Limb (tissue), 2 donors: ENCODE results near the gene PAEP.

Source experiments
- DNase-seq, 2 donors: peaks; one replicate each; pipeline ENCODE4 v3.0.0-alpha.2; 2016; ENCODE audit errors: extremely low spot score in 2 of 2

PAEP gene

GRCh38 chr9:135574943-135575342, 13.4 kb downstream of the PAEP start:
- no peak for DNase-seq

GRCh38 chr9:135575995-135576631, 14.6 kb downstream of the PAEP start:
- no peak for DNase-seq

- DNase-seq, result no peak
Measured at GRCh38 chr9:135577256-135577655, 15.7 kb downstream of the PAEP start.

GRCh38 chr9:135579356-135579755, 17.8 kb downstream of the PAEP start:
- DNase-seq, result no peak

GRCh38 chr9:135579889-135580660, 18.5 kb downstream of the PAEP start:
- no peak for DNase-seq

- DNase-seq, result no peak
Measured at GRCh38 chr9:135580664-135581380, 19.3 kb downstream of the PAEP start.

GRCh38 chr9:135581636-135582426, 20.3 kb downstream of the PAEP start:
- DNase-seq, result no peak

- DNase-seq, result no peak
Measured at GRCh38 chr9:135582541-135582940, 21.0 kb downstream of the PAEP start.

GRCh38 chr9:135582966-135583687, 21.6 kb downstream of the PAEP start:
- DNase-seq, result no peak

GRCh38 chr9:135583688-135584011, 22.1 kb downstream of the PAEP start:
- no peak for DNase-seq

- DNase-seq, result no peak
Measured at GRCh38 chr9:135584371-135584770, 22.8 kb downstream of the PAEP start.

- DNase-seq, result no peak
Measured at GRCh38 chr9:135584934-135585333, 23.4 kb downstream of the PAEP start.

GRCh38 chr9:135586601-135587109, 25.1 kb downstream of the PAEP start:
- DNase-seq, result no peak

GRCh38 chr9:135587658-135588057, 26.1 kb downstream of the PAEP start:
- no peak for DNase-seq

GRCh38 chr9:135588371-135588770, 26.8 kb downstream of the PAEP start:
- no peak for DNase-seq

GRCh38 chr9:135588886-135589595, 27.5 kb downstream of the PAEP start:
- no peak for DNase-seq

- DNase-seq, result no peak
Measured at GRCh38 chr9:135589596-135590485, 28.3 kb downstream of the PAEP start.

- DNase-seq, result no peak
Measured at GRCh38 chr9:135590486-135591079, 29.0 kb downstream of the PAEP start.
